Progenitor cell of endocrine pancreas (in vitro differentiated cells): Measurements from ENCODE around the gene PSAT1. TPM values are rescaled to one million over a fixed set of nuclear protein-coding genes. Genes with fewer than 3 reads are reported as not detected.

Experiments
- DNase-seq: peaks from one replicate; pipeline ENCODE4 v3.0.0; 2021; ENCODE audit warnings: low spot score; ENCODE audit not compliant: unreplicated experiment
- H3K27ac Mint-ChIP-seq: 2 replicates; pipeline ENCODE4 v1.8.0; 2021; ENCODE audit warnings: mild to moderate bottlenecking, moderate library complexity, mixed read lengths
- H3K27me3 Mint-ChIP-seq: 2 replicates; pipeline ENCODE4 v1.8.0; 2021; ENCODE audit warnings: mixed read lengths
- H3K36me3 Mint-ChIP-seq: 2 replicates; pipeline ENCODE4 v1.8.0; 2022; ENCODE audit warnings: mixed read lengths; ENCODE audit not compliant: insufficient read depth
- H3K4me1 Mint-ChIP-seq: 2 replicates; pipeline ENCODE4 v1.8.0; 2021; ENCODE audit warnings: low read depth, mixed read lengths
- H3K4me3 Mint-ChIP-seq: 2 replicates; pipeline ENCODE4 v1.8.0; 2021; ENCODE audit warnings: low read depth, mild to moderate bottlenecking, moderate library complexity, mixed read lengths
- H3K9me3 Mint-ChIP-seq: 2 replicates; pipeline ENCODE4 v1.8.0; 2021; ENCODE audit warnings: low read depth, mixed read lengths
- total RNA-seq: library from RNA; stranded (reverse); gene quantifications from 2 replicates; pipeline ENCODE4 v1.2.1, GENCODE V29; 2021
- TF ChIP-seq, protein P1 (sequence below): fragments of 200-600 bp; sonication (generic); IDR thresholded peaks from one replicate; pipeline ENCODE4 v1.5.0; 2021; ENCODE audit warnings: antibody characterized with exemption, mild to moderate bottlenecking; ENCODE audit not compliant: unreplicated experiment

Gene PSAT1
- total RNA-seq, 1 donor from 2014 or later = 67.4 TPM

DNA sequence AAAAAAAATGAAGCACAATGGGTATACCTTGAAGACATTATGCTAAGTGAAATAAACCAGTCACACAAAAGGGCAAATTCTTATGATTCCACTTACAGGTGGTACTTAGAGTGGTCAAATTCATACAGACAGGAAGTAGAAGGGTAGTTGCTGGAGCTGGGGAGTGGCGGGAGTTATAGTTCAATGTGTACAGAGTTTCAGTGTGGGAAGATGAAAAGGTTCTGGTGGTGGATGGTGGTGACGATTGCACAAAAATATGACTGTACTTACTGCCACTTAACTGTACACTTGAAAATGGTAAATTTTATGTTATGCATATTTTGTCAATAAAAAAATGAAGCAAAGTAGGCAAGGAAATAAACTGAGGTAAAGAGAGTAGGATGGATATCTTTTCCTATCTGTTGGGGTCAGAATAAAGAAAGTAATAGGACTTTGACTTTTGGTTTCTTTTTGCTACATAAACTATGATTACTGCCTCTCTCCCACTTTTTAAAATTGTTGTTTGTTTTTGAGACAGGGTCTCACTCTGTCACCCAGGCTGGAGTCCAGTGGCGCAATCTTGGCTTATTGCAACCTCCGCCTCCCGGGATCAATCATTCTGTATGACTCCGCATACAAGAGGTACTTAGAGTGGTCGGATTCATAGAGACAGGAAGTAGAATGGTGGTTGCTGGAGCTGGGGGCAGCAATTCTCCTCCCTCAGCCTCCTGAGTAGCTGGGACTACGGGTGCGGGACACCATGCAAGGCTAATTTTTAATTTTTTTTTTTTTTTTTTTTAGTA, 4.0 kb upstream of the PSAT1 start:
- H3K9me3 Mint-ChIP-seq = no peaks in the 10 kb centered on the region
- H3K36me3 Mint-ChIP-seq = no peaks in the 10 kb centered on the region
- peaks cover 6% of the 10 kb centered on the region for H3K27me3 Mint-ChIP-seq
- H3K4me3 Mint-ChIP-seq = no peak overlapping the region
- TF ChIP-seq, protein P1, sequence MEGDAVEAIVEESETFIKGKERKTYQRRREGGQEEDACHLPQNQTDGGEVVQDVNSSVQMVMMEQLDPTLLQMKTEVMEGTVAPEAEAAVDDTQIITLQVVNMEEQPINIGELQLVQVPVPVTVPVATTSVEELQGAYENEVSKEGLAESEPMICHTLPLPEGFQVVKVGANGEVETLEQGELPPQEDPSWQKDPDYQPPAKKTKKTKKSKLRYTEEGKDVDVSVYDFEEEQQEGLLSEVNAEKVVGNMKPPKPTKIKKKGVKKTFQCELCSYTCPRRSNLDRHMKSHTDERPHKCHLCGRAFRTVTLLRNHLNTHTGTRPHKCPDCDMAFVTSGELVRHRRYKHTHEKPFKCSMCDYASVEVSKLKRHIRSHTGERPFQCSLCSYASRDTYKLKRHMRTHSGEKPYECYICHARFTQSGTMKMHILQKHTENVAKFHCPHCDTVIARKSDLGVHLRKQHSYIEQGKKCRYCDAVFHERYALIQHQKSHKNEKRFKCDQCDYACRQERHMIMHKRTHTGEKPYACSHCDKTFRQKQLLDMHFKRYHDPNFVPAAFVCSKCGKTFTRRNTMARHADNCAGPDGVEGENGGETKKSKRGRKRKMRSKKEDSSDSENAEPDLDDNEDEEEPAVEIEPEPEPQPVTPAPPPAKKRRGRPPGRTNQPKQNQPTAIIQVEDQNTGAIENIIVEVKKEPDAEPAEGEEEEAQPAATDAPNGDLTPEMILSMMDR = no peak
- no peak overlapping the region for H3K27ac Mint-ChIP-seq
- peaks cover 26% of the 10 kb centered on the region for H3K4me1 Mint-ChIP-seq
- no peak for DNase-seq

DNA sequence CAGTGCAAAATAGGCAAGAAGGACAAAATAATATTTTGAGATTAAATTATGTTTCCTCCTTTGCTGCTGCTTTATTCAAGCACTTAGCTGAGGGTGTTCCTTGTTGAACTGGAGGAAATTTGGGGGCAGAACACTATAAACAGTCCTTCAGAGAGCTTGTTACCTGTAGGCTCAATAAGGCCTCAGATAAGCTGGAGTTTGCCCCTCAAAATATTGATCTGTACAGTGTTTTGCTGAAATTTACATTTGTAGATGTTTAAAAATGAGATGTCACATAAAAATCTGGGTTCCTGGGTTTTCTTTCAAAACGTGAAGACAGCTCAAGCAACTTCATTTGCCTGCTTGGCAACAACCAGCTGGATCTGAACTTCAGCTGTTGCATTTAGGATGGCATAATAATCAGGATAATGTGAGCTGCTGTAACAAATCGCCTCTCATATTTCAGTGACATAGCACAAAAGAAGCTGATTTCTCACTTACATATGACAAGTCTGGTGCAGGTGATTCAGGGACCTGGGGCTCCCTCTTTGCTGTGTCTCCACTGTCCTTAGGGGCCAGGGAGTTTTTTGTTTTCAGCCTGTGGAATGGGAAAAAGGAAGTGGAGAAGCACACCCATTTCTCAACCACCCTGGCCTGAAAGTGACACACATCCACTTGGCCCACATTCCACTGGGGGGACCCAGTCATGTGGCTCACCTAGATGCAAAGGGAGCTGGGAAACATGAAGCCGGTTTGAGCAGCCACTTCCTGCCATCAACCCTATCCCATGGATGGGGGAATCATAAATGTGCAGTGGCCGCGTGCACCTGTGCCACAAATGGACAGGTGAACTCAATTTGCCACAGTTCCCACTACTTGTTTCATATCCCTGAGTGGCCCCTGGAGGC, 2.4 kb upstream of the PSAT1 start:
- no peak overlapping the region for H3K27ac Mint-ChIP-seq
- no peaks in the 10 kb centered on the region for H3K9me3 Mint-ChIP-seq
- H3K4me1 Mint-ChIP-seq = peaks cover 31% of the 10 kb centered on the region
- H3K27me3 Mint-ChIP-seq = peaks cover 3% of the 10 kb centered on the region
- H3K36me3 Mint-ChIP-seq = no peaks in the 10 kb centered on the region
- no peak overlapping the region for H3K4me3 Mint-ChIP-seq
- TF ChIP-seq, protein P1 = no peak
- no peak for DNase-seq

DNA sequence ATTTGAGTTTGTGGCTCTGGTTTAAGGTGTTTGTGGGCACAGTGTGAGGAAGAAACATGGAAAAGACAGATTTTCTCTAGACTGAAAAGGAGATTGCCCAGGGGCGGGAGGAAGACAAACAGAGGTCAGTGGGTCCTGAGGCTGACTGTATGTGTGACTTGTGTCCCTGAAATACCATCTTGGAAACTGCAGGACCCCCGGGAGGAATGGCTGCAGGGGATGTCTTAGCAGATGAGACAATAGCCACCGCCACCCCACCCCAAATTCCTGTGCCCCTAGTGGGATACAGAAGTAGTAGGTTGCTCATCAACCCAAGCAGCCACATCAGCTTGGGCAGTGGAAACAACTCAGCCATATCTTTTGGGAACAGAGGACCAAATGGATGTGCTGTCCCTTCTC, 1.7 kb upstream of the PSAT1 start:
- TF ChIP-seq, protein P1 = no peak
- Mint-ChIP-seq H3K4me1 (peaks cover 31% of the 10 kb centered on the region), H3K9me3 (no peaks in the 10 kb centered on the region), H3K36me3 (no peaks in the 10 kb centered on the region), H3K27me3 (no peaks in the 10 kb centered on the region), H3K27ac (no peak overlapping the region), H3K4me3 (no peak overlapping the region)
- DNase-seq = no peak

DNA sequence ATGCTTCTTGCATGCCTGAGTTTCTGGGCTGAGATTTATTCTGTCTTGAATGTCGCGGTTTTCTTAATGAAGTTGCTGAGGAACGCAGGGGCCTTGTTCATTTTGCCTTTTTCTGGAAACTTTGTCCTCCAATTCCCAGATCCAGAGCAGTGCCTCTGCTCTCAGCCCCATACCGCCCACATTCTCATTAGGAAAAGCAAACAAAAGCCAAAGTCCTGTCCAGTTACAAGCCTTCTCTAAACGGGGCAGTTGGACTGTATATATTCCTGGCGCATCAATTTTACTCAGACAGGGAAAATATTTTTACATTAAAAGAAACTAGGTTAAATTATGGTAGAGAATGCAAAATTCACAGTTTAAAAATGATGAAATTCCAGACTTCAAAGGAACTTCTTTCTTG, 1.2 kb upstream of the PSAT1 start:
- Mint-ChIP-seq H3K4me3 (peak overlapping the region; percentile 87), H3K27ac (peak overlapping the region; percentile 97), H3K9me3 (no peaks in the 10 kb centered on the region), H3K27me3 (no peaks in the 10 kb centered on the region), H3K4me1 (peaks cover 30% of the 10 kb centered on the region), H3K36me3 (peaks cover 2% of the 10 kb centered on the region)
- no peak for DNase-seq
- TF ChIP-seq, protein P1 = no peak

DNA sequence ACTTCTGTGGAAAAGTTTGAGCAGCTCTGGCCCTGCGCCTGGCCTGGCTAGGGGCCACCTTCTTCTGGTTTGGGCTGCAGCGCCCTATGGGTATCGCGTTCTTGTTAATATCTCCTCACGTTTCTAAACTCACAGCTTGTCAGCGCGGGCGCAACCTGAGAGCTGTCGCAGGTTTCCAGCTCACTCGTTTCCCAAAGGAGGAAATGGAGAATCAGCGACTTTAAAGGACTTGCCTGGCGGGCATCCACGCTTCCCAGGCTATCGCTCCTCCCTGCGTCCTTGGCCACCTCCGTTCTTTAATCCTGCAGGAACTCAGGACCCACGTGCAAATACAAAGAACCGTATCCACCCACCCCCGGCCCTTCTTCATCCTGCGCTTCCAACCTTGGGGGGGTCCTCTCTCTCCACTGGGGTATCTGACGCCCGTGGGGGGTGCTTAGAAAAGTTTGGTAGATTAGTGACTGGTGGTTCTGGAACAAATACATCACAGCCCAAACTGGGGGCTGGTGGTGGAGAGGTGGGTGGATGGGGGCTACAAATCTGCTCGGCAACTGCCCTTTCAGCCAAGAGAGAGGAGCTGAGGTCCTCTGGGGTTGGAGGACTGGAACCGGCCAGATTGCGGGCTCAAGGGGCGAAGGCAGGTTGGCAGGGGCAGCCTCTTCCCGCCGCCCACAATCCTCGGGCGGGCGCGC, 578 bp upstream of the PSAT1 start:
- Mint-ChIP-seq H3K27ac (peak overlapping the region; percentile 97), H3K27me3 (no peaks in the 10 kb centered on the region), H3K4me1 (peaks cover 28% of the 10 kb centered on the region), H3K4me3 (peak overlapping the region; percentile 87), H3K9me3 (no peaks in the 10 kb centered on the region), H3K36me3 (peaks cover 3% of the 10 kb centered on the region)
- DNase-seq = no peak
- TF ChIP-seq, protein P1 = no peak
